Nephron (organoid): Measurements from ENCODE around the gene MAP3K12.

ENCODE experiments used
- H3K27ac Mint-ChIP-seq, 3 experiments: 2 replicates each; pipeline ENCODE4 v1.8.0; 2020; ENCODE audit warnings: mixed read lengths in 3 of 3, mild to moderate bottlenecking in 2 of 3, moderate library complexity in 1 of 3
- H3K27me3 Mint-ChIP-seq: 2 replicates; pipeline ENCODE4 v1.8.0; 2021; ENCODE audit warnings: low read depth, mild to moderate bottlenecking, moderate library complexity, mixed read lengths
- H3K36me3 Mint-ChIP-seq: 2 replicates; pipeline ENCODE4 v1.8.0; 2020; ENCODE audit warnings: low read depth, mixed read lengths
- H3K4me1 Mint-ChIP-seq: 2 replicates; pipeline ENCODE4 v1.8.0; 2020; ENCODE audit warnings: mixed read lengths
- H3K4me3 Mint-ChIP-seq, 3 experiments: 2 replicates each; pipeline ENCODE4 v1.8.0; 2020; ENCODE audit warnings: mild to moderate bottlenecking in 3 of 3, mixed read lengths in 3 of 3, moderate library complexity in 2 of 3
- H3K9me3 Mint-ChIP-seq: 2 replicates; pipeline ENCODE4 v1.8.0; 2020; ENCODE audit warnings: mixed read lengths
- CTCF ChIP-seq, 3 experiments: fragments of 200-600 bp; sonication (generic); IDR thresholded peaks; one replicate each; pipeline ENCODE4 v1.5.0; 2021; ENCODE audit warnings: antibody characterized with exemption in 3 of 3; ENCODE audit not compliant: unreplicated experiment in 3 of 3

Gene MAP3K12

GRCh38 chr12:53465679-53466078 is 33.6 kb downstream of the MAP3K12 start:
- Mint-ChIP-seq H3K4me3 (no peak overlapping the region), H3K9me3 (no peaks in the 10 kb centered on the region), H3K27ac (peak overlapping the region in 2 of 3 experiments; percentile 27 to 29), H3K36me3 (peaks cover 85% of the 10 kb centered on the region), H3K27me3 (no peaks in the 10 kb centered on the region), H3K4me1 (peaks cover 25% of the 10 kb centered on the region)
- peak in 1 of 3 experiments; percentile 15 for TF ChIP-seq CTCF (IDR thresholded peaks at IDR 0.05; ENCODE audit: unreplicated experiment in 3 of 3)

GRCh38 chr12:53464685-53465418 is 34.4 kb downstream of the MAP3K12 start:
- Mint-ChIP-seq H3K36me3 (peaks cover 89% of the 10 kb centered on the region), H3K9me3 (no peaks in the 10 kb centered on the region), H3K27ac (no peak overlapping the region), H3K4me3 (no peak overlapping the region), H3K27me3 (no peaks in the 10 kb centered on the region), H3K4me1 (peaks cover 31% of the 10 kb centered on the region)
- no peak for TF ChIP-seq CTCF (IDR thresholded peaks at IDR 0.05; ENCODE audit: unreplicated experiment in 3 of 3)

GRCh38 chr12:53463802-53464560 is 35.3 kb downstream of the MAP3K12 start:
- no peaks in the 10 kb centered on the region for H3K27me3 Mint-ChIP-seq
- TF ChIP-seq CTCF (IDR thresholded peaks at IDR 0.05; ENCODE audit: unreplicated experiment in 3 of 3) = no peak
- H3K9me3 Mint-ChIP-seq = no peaks in the 10 kb centered on the region
- H3K27ac Mint-ChIP-seq = no peak overlapping the region
- H3K36me3 Mint-ChIP-seq = peaks cover 95% of the 10 kb centered on the region
- H3K4me3 Mint-ChIP-seq = no peak overlapping the region
- peaks cover 35% of the 10 kb centered on the region for H3K4me1 Mint-ChIP-seq

- Mint-ChIP-seq H3K27me3 (no peaks in the 10 kb centered on the region), H3K4me1 (peaks cover 36% of the 10 kb centered on the region), H3K36me3 (peaks cover 95% of the 10 kb centered on the region), H3K9me3 (no peaks in the 10 kb centered on the region), H3K27ac (no peak overlapping the region), H3K4me3 (no peak overlapping the region)
- TF ChIP-seq CTCF (IDR thresholded peaks at IDR 0.05; ENCODE audit: unreplicated experiment in 3 of 3) = no peak
Measured at GRCh38 chr12:53462935-53463334, 36.3 kb downstream of the MAP3K12 start.

GRCh38 chr12:53461591-53461990 is 37.7 kb downstream of the MAP3K12 start:
- no peak for TF ChIP-seq CTCF (IDR thresholded peaks at IDR 0.05; ENCODE audit: unreplicated experiment in 3 of 3)
- H3K4me3 Mint-ChIP-seq = no peak overlapping the region
- H3K4me1 Mint-ChIP-seq = peaks cover 38% of the 10 kb centered on the region
- no peaks in the 10 kb centered on the region for H3K9me3 Mint-ChIP-seq
- H3K27ac Mint-ChIP-seq = no peak overlapping the region
- peaks cover 90% of the 10 kb centered on the region for H3K36me3 Mint-ChIP-seq
- H3K27me3 Mint-ChIP-seq = no peaks in the 10 kb centered on the region
